Stimulated activated naive CD8-positive, alpha-beta T cell treated with anti-CD3 and anti-CD28 coated beads, Interleukin-15, Interleukin-2, amounts not matched to agents 100 ng/mL and 50 ng/mL, for 24 hours (primary cell): Measurements from ENCODE around the gene ASB16.
A peak's percentile ranks its signal among the peaks of the same experiment; 100 is the strongest.
"Not testable (repeated sequence)": the region's sequence is repeated elsewhere in the genome, so short reads cannot be mapped to it uniquely, and the experiment has no call there.

Experiments
- H3K27ac Mint-ChIP-seq: one replicate; pipeline ENCODE4 v1.8.0; 2021; ENCODE audit warnings: mild to moderate bottlenecking, mixed read lengths
- H3K27me3 Mint-ChIP-seq: one replicate; pipeline ENCODE4 v1.8.0; 2021; ENCODE audit warnings: mixed read lengths
- H3K36me3 Mint-ChIP-seq: one replicate; pipeline ENCODE4 v1.8.0; 2021; ENCODE audit warnings: low read depth, mixed read lengths
- H3K4me1 Mint-ChIP-seq: one replicate; pipeline ENCODE4 v1.8.0; 2021; ENCODE audit warnings: low read depth, mixed read lengths
- H3K4me3 Mint-ChIP-seq: one replicate; pipeline ENCODE4 v1.8.0; 2021; ENCODE audit warnings: mild to moderate bottlenecking, mixed read lengths
- H3K9me3 Mint-ChIP-seq: one replicate; pipeline ENCODE4 v1.8.0; 2021; ENCODE audit warnings: mixed read lengths

Gene ASB16, protein sequence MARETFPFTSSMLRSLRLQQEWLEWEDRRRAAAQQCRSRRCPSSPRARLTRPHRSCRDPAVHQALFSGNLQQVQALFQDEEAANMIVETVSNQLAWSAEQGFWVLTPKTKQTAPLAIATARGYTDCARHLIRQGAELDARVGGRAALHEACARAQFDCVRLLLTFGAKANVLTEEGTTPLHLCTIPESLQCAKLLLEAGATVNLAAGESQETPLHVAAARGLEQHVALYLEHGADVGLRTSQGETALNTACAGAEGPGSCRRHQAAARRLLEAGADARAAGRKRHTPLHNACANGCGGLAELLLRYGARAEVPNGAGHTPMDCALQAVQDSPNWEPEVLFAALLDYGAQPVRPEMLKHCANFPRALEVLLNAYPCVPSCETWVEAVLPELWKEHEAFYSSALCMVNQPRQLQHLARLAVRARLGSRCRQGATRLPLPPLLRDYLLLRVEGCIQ

DNA sequence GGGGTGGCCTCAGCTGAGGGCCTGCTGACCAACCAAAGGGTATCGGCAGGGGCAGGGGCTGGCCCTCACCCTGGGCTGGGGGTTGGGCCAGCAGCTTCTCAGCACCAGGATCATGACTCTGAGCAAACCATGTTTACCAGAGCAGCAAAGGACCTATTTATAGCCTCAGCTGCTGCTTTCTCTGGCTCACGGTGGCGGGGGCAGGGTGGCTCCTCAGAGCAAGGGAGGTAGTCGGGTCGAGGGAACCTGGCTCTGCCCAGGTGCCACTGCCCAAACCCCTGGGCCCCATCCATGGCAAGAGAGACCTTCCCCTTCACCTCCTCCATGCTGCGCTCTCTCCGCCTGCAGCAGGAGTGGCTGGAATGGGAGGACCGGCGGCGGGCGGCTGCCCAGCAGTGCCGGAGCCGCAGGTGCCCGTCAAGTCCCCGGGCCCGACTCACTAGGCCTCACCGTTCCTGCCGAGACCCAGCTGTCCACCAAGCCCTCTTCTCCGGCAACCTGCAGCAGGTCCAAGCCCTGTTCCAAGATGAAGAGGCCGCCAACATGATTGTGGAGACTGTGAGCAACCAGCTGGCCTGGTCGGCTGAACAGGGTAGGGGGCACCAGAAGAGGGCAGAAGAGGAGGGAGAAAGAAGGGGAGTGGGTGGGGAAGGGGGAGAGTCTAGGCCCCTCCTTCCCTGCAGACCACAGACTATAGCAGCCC, at the start of gene ASB16:
Gene ASB16, plus strand, starts transcription at position 206 of the 703 bp plus-strand sequence. Its CDS starts 86 bp downstream, at position 292.
- Mint-ChIP-seq H3K27me3 (no peaks in the 10 kb centered on the region), H3K4me1 (peaks cover 8% of the 10 kb centered on the region), H3K27ac (no peak within 1 kb of the TSS), H3K36me3 (peaks cover 3% of the 10 kb centered on the region), H3K4me3 (no peak within 1 kb of the TSS), H3K9me3 (no peaks in the 10 kb centered on the region)

DNA sequence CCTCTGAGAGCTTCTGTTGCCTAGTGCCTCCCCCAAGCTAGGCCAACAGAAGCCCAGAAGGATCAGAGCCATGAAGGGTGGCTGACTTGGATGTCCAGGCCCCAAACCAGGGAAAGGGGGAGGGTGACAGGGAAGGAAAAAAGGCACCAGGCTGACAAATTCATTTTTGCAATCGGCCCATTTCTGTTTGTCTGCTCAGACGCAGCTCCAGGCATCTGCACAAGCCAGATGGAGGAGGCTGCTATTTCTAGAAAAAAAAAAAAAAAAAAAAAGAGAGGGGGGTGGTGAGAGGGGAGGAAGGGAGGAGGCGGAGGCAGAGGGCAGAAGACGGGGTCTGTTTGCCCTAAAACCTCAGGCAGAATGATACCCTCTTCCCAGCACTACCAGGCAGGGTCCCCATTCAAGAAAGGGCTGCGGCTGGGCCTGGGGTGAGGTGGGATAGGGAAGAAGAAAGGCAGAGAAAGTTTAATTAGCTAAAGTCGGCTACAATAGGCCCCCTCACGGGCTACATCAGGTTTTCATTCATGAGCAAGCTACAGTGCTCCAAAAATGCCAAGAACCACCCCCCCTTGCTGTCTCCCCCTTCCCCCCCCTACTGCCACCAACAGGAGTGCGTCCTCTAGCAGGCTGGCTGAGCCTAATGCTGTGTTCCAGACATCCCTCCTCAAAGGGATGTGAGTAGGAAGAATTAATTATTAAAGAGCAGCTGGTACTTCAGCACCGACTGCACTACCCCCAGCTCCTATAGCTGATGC, 49.5 kb upstream of the ASB16 start:
- no peaks in the 10 kb centered on the region for H3K36me3 Mint-ChIP-seq
- no peak overlapping the region for H3K27ac Mint-ChIP-seq
- no peak overlapping the region for H3K4me3 Mint-ChIP-seq
- H3K9me3 Mint-ChIP-seq = no peaks in the 10 kb centered on the region
- peaks cover 42% of the 10 kb centered on the region for H3K4me1 Mint-ChIP-seq
- H3K27me3 Mint-ChIP-seq = no peaks in the 10 kb centered on the region

DNA sequence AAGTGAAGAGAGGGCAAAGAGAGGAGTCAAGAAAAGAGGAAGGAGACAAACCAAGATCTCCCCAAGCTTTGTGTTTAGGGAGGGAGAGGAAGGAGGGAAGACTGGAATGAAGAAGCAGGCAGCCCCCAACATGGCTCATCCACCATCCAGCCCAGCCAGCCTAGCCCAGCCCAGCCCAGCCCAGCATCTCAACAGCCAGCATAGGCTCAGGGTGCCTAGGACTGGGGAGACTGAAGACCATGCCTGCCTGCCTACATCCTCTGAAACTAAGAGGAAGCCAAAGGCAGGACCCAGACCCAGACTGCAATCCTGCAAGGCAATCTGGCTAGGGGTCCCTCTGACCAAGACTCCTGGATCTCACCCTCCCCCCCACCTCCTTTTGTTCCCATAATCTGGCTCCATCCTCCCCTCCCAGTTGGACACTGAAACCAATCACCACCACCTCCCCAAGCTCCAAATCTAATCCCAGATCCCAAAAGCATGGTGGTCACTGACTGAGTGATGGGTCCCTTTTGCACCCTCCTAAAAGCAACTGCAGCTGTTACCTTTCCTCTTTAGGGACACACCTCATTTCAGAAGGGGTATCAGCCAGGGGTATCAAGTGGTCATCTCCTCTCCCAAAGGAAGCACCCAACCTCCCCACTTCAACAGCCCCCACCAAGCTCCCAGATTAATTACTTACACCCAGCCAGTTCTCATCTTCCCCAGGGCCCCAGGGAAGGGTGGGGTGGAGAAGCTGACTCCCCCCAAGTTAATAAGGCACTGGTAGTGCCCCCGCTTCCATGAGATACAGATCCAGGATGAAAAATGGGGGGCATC, 48.3 kb upstream of the ASB16 start:
- H3K27me3 Mint-ChIP-seq = no peaks in the 10 kb centered on the region
- H3K27ac Mint-ChIP-seq = peak overlapping the region; percentile 68
- H3K4me3 Mint-ChIP-seq = peak overlapping the region; percentile 92
- no peaks in the 10 kb centered on the region for H3K36me3 Mint-ChIP-seq
- H3K4me1 Mint-ChIP-seq = peaks cover 42% of the 10 kb centered on the region
- H3K9me3 Mint-ChIP-seq = no peaks in the 10 kb centered on the region

DNA sequence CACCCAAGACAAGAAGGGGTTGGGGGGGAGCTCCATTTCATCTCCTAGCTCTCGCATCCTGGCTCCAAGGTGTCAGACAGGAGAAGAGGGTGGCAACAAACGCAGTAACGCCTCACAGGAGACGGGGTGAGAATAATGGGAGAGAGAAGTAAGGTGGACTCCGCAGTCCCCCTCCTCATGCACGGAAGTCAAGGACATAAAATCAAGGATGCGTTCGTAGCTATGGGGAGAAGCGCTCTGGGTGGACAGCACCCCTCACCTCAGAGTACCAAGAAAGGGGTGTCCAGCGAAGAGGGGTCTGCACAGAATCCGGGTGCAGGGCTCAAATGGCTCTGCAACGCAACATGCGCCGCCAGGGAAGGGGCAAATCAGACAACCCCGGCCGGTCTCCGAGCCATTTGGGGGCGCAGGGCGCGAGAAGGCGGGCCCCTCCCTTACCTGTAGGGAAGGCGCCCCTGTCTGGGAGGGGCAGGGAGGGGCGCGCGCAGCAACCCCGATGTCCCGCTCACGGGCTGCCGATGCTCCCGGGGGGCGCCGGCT, 47.6 kb upstream of the ASB16 start:
- H3K36me3 Mint-ChIP-seq = no peaks in the 10 kb centered on the region
- H3K27me3 Mint-ChIP-seq = no peaks in the 10 kb centered on the region
- peak overlapping the region; percentile 68 for H3K27ac Mint-ChIP-seq
- no peaks in the 10 kb centered on the region for H3K9me3 Mint-ChIP-seq
- peaks cover 42% of the 10 kb centered on the region for H3K4me1 Mint-ChIP-seq
- peak overlapping the region; percentile 92 for H3K4me3 Mint-ChIP-seq

- Mint-ChIP-seq H3K36me3 (no peaks in the 10 kb centered on the region), H3K4me3 (peak within 1 kb of the TSS; percentile 92), H3K9me3 (no peaks in the 10 kb centered on the region), H3K27me3 (no peaks in the 10 kb centered on the region), H3K27ac (peak within 1 kb of the TSS; percentile 97), H3K4me1 (peaks cover 41% of the 10 kb centered on the region)
Observed at GRCh38 chr17:44123356-44124117, 47.0 kb upstream of the ASB16 start, which contains the start of gene HDAC5. TSS of gene HDAC5 (minus strand) at chr17:44123641. CDS start at chr17:44117515, 6,126 bp downstream.

DNA sequence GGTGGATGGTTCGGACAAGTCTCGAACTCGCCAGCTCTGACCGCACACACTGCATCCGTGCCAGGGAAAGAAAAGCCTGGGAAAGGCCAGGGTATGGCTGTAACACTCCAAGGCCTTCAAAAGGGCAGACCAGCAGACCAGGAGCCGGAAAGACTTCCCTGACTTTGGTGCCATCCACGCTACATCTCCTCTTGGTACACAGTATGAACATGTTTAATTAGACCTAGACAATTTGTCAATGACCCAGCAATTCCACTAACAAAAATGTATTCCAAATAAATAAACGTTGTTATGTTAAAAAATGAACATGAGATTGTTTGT, 46.4 kb upstream of the ASB16 start:
- Mint-ChIP-seq H3K27ac (peak overlapping the region; percentile 97), H3K4me3 (peak overlapping the region; percentile 92), H3K9me3 (no peaks in the 10 kb centered on the region), H3K36me3 (no peaks in the 10 kb centered on the region), H3K27me3 (no peaks in the 10 kb centered on the region), H3K4me1 (peaks cover 36% of the 10 kb centered on the region)

GRCh38 chr17:44128383-44128782, 42.1 kb upstream of the ASB16 start:
- no peaks in the 10 kb centered on the region for H3K36me3 Mint-ChIP-seq
- no peak overlapping the region for H3K4me3 Mint-ChIP-seq
- no peak overlapping the region for H3K27ac Mint-ChIP-seq
- H3K9me3 Mint-ChIP-seq = no peaks in the 10 kb centered on the region
- H3K4me1 Mint-ChIP-seq = peaks cover 13% of the 10 kb centered on the region
- no peaks in the 10 kb centered on the region for H3K27me3 Mint-ChIP-seq

DNA sequence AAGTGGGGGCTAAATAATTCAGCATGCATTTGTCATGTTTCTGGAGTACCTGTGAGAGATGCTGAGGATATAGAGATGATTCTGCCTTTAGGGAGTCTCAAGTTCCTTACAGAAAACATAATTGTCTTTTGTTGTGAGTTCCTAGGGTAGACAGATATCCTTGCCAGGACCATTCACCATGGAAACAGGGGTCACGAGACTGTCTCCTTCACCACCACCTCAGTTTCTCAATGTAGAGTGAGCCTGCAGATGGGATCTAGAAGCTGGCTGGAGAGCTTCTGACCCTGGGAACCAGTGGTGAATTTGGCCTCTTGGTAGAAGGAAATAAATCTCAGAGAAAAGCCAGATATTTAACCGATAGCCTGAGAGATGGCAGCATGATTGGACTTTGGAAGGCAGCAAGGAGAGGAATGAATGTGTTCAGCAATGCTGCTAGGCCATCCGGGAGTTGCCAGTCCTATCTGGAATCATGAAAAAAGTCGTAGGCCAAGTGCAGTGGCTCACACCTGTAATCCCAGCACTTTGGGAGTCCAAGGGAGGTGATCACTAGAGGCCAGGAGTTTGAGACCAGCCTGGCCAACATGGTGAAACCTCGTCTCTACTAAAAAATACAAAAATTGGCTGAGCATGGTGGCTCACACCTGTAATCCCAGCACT, 39.7 kb upstream of the ASB16 start:
- Mint-ChIP-seq H3K36me3 (no peaks in the 10 kb centered on the region), H3K27ac (no peak overlapping the region), H3K9me3 (no peaks in the 10 kb centered on the region), H3K4me3 (no peak overlapping the region), H3K27me3 (no peaks in the 10 kb centered on the region), H3K4me1 (peaks cover 6% of the 10 kb centered on the region)

GRCh38 chr17:44131372-44131771, 39.1 kb upstream of the ASB16 start:
- H3K9me3 Mint-ChIP-seq, H3K4me1 Mint-ChIP-seq, H3K4me3 Mint-ChIP-seq, H3K27me3 Mint-ChIP-seq, H3K27ac Mint-ChIP-seq, H3K36me3 Mint-ChIP-seq: not testable (repeated sequence)

GRCh38 chr17:44132275-44132821, 38.2 kb upstream of the ASB16 start:
- Mint-ChIP-seq H3K36me3 (no peaks in the 10 kb centered on the region), H3K27me3 (no peaks in the 10 kb centered on the region), H3K9me3 (no peaks in the 10 kb centered on the region), H3K27ac (no peak overlapping the region), H3K4me1 (peaks cover 7% of the 10 kb centered on the region), H3K4me3 (no peak overlapping the region)

DNA sequence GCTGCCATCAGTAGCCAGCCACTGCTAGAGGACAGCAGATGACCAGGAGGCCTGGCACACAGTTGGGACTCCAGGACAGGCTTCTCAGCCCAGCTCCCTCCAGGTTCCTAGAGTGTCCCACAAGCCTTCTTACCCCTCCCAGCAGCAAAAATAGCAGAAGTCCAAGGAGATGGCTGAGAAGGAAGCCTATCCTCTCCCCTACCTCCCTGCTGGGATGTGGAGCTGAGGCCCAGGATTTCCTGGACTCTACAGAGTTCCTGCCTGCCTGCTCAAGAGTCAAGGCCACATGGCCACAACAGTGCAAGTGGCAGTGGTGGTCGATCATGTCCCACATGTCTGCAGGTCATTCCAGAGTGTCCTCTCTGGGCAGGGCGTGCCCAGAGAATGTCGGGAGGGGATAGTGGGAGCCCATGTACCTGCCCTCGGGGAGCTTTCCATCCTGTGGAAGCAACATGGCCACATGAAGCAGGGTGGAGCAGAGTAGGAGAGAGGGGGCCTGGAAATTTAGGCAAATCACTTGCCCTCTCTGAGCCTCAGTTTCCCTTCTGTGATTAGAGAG, 36.5 kb upstream of the ASB16 start:
- Mint-ChIP-seq H3K9me3 (no peaks in the 10 kb centered on the region), H3K27me3 (peaks cover 4% of the 10 kb centered on the region), H3K36me3 (no peaks in the 10 kb centered on the region), H3K4me1 (peaks cover 23% of the 10 kb centered on the region), H3K27ac (no peak overlapping the region), H3K4me3 (no peak overlapping the region)

DNA sequence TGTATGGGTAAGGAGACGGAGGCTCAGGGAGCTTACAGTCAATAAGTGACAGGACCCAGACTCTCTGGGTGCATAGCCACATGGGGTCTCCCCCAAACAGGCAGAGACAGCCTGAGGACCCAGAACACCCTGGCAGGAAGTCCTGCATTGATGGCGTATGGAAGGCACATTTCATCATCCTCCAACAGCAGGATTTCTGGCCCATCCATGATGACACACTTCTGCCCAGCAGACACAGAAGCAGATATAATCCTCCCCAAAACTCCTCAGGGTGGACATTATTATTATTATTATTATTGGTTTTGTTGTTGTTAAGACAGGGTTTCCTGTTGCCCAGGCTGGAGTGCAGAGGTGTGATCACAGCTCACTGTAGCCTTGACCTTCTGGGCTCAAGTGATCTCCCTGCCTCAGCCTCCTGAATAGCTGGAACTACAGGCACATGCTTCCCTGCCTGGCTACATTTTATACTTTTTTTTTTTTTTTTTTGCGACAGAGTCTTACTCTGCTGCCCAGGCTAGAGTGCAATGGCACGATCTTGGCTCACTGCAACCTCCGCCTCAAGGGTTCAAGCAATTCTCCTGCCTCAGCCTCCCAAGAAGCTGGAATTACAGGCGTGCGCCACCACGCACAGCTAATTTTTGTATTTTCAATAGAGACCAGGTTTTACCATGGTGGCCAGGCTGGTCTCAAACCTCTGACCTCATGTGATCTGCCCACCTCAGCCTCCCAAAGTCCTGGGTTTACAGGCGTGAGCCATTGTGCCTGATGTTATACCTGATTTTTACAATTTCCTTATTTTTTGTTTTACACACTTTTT, 35.5 kb upstream of the ASB16 start:
- peaks cover 4% of the 10 kb centered on the region for H3K27me3 Mint-ChIP-seq
- H3K36me3 Mint-ChIP-seq = no peaks in the 10 kb centered on the region
- H3K4me3 Mint-ChIP-seq = no peak overlapping the region
- no peaks in the 10 kb centered on the region for H3K9me3 Mint-ChIP-seq
- H3K27ac Mint-ChIP-seq = no peak overlapping the region
- peaks cover 24% of the 10 kb centered on the region for H3K4me1 Mint-ChIP-seq
